Dedifferentiated amniotic fluid mesenchymal stem cell (primary cell): ENCODE results near the gene XPR1.

Source experiments
- DNase-seq: peaks from one replicate; pipeline ENCODE4 v3.0.0-alpha.2; 2016; ENCODE audit errors: extremely low spot score

The XPR1 gene

DNA sequence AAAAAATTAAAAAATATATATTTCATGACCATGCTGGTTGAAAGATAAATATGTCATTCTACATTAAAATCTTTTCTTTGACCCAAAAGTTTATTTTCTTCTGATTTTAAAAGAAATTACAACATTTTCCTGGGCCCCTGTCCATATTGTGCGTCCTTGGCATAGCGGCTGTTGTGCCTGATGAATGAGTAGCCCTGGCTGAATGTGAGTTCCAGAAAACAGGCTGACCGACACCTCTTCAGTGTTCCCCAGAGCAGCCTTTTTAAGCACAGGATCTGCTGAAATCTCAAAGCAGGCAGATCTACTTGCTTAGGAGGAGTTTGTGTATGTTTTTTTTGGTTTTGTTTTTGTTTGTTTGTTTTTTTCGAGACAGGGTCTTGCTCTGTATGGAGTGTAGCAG lies 300.6 kb downstream of the XPR1 start:
- no peak for DNase-seq

DNA sequence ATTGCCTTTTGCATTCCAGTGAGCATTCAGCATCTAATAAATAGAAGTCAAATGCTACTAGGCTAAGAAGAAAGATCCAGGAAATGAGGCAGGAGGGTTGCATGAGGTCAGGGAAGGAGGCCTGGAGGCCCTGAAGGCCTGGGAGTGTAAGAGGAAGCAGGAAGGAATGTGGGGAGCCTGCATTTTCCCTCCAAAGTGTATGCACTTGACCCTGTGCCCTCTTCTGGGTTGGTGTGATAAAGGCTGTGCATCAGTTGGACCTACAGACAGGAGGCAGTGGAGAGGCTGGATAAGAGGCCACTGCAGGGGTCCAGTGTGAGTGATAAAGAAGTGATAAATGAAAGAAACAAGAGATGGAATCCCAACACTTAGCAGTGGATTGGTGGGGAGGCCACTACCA lies 301.3 kb downstream of the XPR1 start:
- DNase-seq: no peak

- DNase-seq: no peak
Measured at GRCh38 chr1:180934563-180934962, 302.7 kb downstream of the XPR1 start.

- DNase-seq: no peak
Measured at GRCh38 chr1:180935326-180936109, 303.7 kb downstream of the XPR1 start.

- no peak for DNase-seq
Measured at GRCh38 chr1:180936110-180937011, 304.5 kb downstream of the XPR1 start.

DNA sequence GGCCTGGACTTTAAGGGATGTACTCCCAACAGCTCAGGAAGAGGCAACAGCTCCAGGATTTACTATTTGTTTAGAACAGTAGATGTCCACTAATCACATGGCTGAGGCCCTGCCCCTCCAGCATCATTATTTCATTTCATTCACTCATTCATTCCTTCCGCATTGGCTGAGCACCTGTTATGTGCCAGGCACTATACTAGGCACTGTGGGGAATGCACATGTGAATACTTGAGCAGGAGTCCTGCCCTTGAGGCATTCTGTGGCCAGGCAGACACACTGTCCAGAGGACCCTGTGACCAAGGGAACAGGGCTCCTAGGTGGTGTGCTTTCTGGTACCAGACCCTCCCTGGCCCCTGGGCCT lies 305.2 kb downstream of the XPR1 start:
- no peak for DNase-seq

- DNase-seq: no peak
Measured at GRCh38 chr1:180937624-180938225, 305.9 kb downstream of the XPR1 start.

DNA sequence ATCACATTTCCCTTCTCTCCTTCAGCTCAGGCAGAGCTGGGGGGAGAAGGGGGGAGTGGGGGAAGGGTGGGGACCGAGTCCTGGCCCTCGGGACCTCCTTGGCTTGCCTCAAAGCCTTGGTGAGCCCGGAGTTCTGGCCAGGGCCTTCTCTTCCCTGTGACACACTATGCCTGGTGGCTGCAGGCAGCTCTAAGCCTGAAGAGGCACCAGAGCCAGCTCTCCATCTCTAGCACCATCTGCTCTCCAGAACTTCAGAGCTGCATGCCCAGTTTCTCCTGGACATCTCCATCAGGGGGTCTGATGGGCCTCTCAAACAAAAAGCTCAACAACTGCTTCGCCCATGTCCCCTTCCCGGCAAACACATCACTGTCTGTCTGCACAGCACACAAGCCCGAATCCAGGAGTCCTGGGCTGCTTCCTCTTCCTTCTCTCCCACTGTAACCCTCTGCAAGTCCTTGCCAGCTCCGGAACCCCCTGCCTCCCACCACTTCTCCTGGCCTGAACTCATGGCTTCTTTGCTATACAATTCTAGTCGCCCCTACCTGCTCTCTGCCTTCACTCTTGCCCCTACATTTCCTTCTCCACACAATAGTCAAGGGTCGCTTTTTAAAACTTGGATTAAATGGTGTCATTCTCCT lies 307.4 kb downstream of the XPR1 start:
- DNase-seq: no peak

GRCh38 chr1:180939711-180940103 lies 307.9 kb downstream of the XPR1 start:
- no peak for DNase-seq
